HEK293 (cell line): ENCODE measurements around the gene TEX12.

ENCODE experiments used
- CTCF ChIP-seq: fragments of 450-650 bp; formaldehyde crosslinking; IDR thresholded peaks from 2 replicates; pipeline ENCODE4 v1.5.1; 2016; ENCODE audit warnings: missing biosample characterization, missing genetic modification characterization
- ZNF138 ChIP-seq: fragments of 450-650 bp; formaldehyde crosslinking; IDR thresholded peaks from 2 replicates; pipeline ENCODE4 v1.5.1; 2016; ENCODE audit warnings: missing biosample characterization, missing genetic modification characterization, borderline replicate concordance

- TF ChIP-seq CTCF (tag by site-specific recombination) (no peak), ZNF138 (tag by site-specific recombination) (no peak)
These were observed 7.8 kb upstream of the TEX12 start for GRCh38 chr11:112159098-112160065.
